GM12892 (cell line): Measurements from ENCODE around the gene MID1.

Experiments
- POLR2A ChIP-seq: IDR thresholded peaks from 2 replicates; pipeline ENCODE4 v1.6.1; 2011; ENCODE audit warnings: low read depth, low read length, control low read depth
- POLR2AphosphoS5 ChIP-seq: IDR thresholded peaks from 2 replicates; pipeline ENCODE4 v1.6.1; 2011; ENCODE audit warnings: low read depth, low read length, control low read depth
- TAF1 ChIP-seq: IDR thresholded peaks from 2 replicates; pipeline ENCODE4 v1.6.1; 2011; ENCODE audit warnings: low read depth, mild to moderate bottlenecking, control low read depth, low read length, borderline replicate concordance

GRCh38 chrX:10508891-10509290, 111.5 kb downstream of the MID1 start:
- no peak for TF ChIP-seq POLR2A
- TF ChIP-seq TAF1, result no peak
- no peak for TF ChIP-seq POLR2AphosphoS5
